GM19463 (cell line): ENCODE measurements around the gene ZIK1.

Source experiments
- ATAC-seq: cut with Tn5 transposase; IDR thresholded peaks from one replicate; pipeline ENCODE4 v1.9.1; 2021; ENCODE audit warnings: mild to moderate bottlenecking, moderate library complexity; ENCODE audit not compliant: unreplicated experiment

ZIK1 gene

GRCh38 chr19:57583521-57584416 is at the start of gene ZIK1:
Gene ZIK1, plus strand, starts transcription at chr19:57584145. Its CDS starts 212 bp downstream, at chr19:57584357.
- ATAC-seq = peak; percentile 87

DNA sequence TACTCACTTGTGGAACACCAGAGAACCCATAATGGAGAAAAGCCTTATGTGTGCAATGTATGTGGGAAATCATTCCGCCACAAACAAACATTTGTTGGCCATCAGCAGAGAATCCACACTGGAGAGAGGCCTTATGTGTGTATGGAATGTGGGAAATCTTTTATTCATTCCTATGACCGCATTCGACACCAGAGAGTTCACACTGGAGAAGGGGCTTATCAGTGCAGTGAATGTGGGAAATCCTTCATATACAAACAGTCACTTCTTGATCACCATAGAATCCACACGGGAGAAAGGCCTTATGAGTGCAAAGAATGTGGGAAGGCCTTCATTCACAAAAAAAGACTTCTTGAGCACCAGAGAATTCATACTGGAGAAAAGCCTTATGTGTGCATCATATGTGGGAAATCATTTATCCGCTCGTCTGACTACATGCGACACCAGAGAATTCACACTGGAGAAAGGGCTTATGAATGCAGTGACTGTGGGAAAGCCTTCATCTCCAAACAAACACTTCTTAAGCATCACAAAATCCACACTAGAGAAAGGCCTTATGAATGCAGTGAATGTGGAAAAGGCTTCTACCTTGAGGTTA is 45.9 kb upstream of the ZIK1 start:
- ATAC-seq = no peak

- ATAC-seq = no peak
These were observed 37.4 kb upstream of the ZIK1 start for GRCh38 chr19:57546513-57546912.

- no peak for ATAC-seq
These were observed 31.5 kb upstream of the ZIK1 start for GRCh38 chr19:57552432-57552831.

DNA sequence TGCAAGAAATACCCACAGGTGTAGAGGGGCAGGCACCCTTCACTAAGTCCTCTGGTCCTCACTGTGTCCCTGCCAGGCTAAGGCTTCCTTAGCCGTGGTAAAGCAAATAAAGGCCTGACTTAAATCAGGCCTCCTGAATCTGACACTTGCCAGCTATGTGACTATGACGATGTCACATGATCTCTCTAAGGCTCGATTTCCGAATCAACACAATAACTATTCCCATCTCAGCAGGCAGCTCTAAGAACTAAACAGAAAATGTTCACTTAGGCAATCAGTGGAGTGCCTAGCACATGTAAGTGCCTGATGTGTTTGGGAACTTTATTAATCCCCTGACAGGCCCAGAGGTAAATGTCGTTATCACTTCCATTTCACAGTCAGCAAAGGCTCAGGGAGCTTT is 26.3 kb upstream of the ZIK1 start:
- no peak for ATAC-seq

GRCh38 chr19:57558525-57558924 is 25.4 kb upstream of the ZIK1 start:
- ATAC-seq = no peak

DNA sequence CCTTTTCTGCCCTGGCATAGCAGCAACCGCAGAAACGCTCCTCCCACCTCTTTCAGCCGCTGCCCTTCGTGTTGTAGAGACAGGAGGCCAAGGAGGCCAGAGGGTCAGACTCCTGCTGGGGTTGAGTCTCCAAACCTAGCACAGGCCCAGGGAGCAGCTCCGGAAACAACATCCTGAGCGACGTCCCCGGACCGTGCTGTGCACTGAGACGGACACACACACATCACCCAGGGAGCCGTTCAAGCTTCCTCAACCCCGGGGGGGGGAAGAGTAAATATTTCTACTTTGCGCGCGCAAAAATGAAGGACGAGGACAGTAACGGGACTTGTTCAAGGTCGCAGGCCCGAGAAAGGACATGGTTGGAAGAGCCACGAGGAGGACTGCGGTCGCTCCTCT is 24.9 kb upstream of the ZIK1 start:
- no peak for ATAC-seq

- ATAC-seq = peak; percentile 100
These were observed 24.4 kb upstream of the ZIK1 start, which contains the start of gene ZNF550 for GRCh38 chr19:57559404-57560025. Gene ZNF550, minus strand, starts transcription at chr19:57559863. Its CDS starts 181 bp downstream, at chr19:57559682.

DNA sequence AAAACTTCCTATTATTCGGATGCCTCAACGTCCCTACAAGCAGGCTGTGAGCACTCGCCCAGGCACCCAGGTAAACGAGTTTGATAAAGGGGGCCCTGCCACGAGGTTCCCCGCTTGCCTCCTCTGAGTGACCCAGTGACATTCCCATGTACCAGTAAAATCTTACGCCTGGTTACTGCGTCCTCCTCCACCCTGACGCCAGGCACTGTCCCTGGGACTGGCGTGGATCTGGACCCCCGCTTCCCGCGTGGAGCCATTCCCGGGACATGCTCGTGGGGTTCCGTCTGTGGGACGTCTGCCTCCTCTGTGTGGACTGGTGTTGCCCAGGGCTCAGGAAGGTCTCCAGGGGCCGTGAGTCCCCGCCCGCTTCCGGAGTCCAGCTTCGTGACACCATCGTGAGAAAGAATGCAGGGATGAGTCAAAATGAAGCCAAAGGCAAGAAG is 23.9 kb upstream of the ZIK1 start:
- ATAC-seq = no peak

- no peak for ATAC-seq
These were observed 20.4 kb upstream of the ZIK1 start for GRCh38 chr19:57563547-57563946.

- no peak for ATAC-seq
These were observed 17.3 kb upstream of the ZIK1 start for GRCh38 chr19:57566396-57567265.

DNA sequence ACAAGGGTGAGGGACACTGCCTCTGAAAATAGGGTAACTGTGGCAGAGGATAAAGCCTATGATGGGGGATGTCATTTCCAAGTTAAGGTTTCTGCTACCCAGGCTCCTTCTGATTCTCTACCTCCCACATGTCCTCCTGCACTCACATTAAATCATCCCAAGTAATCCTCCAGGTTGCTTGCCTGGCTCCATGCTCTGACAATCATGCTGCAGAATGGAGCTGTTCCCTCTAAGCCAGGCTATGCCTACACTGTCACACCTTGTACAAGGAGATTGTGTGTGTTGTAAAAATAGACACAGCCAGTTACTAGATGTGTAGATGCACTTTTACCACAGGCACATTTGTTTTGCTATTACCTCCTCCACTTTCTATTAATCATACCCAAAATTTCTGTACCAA is 13.2 kb upstream of the ZIK1 start:
- no peak for ATAC-seq

- no peak for ATAC-seq
These were observed 11.5 kb upstream of the ZIK1 start for GRCh38 chr19:57572415-57572947.

GRCh38 chr19:57576661-57577060 is 7.3 kb upstream of the ZIK1 start:
- no peak for ATAC-seq

DNA sequence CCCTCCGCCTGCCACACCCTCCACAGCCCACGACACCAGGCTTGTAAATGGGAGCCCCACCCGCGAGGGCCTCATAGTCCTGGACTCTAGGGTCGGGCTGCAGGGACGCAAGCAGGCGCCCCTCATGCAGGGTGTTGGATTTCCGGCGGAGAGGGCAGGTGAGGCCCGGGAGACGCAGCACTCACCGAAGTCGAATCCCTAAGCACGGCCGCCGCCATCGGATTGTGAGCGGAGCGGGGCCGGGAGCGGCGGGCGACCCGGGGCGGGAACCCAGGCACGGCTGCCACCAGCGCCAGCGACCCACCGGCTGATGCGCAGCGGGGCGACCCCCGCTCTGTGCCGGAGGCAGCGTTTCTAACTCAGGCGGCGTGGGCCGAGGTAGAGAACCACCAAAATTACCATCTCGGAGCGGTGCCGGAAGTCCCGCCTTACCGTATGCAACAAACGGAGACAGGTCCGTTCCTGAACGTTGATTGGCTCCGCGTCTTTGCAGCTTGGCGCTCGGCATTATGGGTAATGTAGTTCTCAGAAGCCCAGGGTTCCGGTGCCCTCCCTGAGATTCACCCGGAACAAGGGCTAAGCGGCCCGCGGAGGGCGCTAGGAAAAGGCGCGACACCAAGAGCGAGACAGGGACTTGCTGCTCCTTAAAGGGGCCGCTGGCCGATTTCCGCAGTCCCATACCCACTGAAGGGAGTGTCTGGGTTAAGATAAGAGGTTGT is 5.3 kb upstream of the ZIK1 start, which contains the start of gene ZNF416:
Gene ZNF416, minus strand, starts transcription at position 425 of the 719 bp plus-strand sequence. Its CDS starts 207 bp downstream, at position 218.
- peak; percentile 95 for ATAC-seq

- no peak for ATAC-seq
These were observed 833 bp upstream of the ZIK1 start for GRCh38 chr19:57583104-57583520.

- ATAC-seq = no peak
These were observed 3.6 kb downstream of the ZIK1 start for GRCh38 chr19:57587529-57587928.

- peak; percentile 20 for ATAC-seq
These were observed 15.4 kb downstream of the ZIK1 start for GRCh38 chr19:57599377-57599760.

GRCh38 chr19:57599761-57600383 is 15.9 kb downstream of the ZIK1 start, which contains the start of gene ZNF530:
Gene ZNF530, plus strand, starts transcription at chr19:57599885. Its CDS starts 4,461 bp downstream, at chr19:57604346.
- peak; percentile 99 for ATAC-seq
